HCT116 (cell line): Measurements from ENCODE around the gene FRAS1.

Experiments
- SP1 ChIP-seq: IDR thresholded peaks from 2 replicates; pipeline ENCODE4 v1.6.1; 2012; ENCODE audit warnings: low read depth
- ZBTB33 ChIP-seq: IDR thresholded peaks from 2 replicates; pipeline ENCODE4 v1.6.1; 2011; ENCODE audit warnings: mild to moderate bottlenecking, low read length, moderate library complexity; ENCODE audit not compliant: insufficient replicate concordance; ENCODE audit errors: extremely low read depth
- ZFX ChIP-seq: fragments of 450-650 bp; IDR thresholded peaks from 2 replicates; pipeline ENCODE4 v1.6.1; 2017

- TF ChIP-seq SP1 (no peak), ZFX (no peak), ZBTB33 (no peak)
Measured at GRCh38 chr4:78024576-78025091, 32.5 kb upstream of the FRAS1 start.
